NCI-H345 treated with DMSO at 0.1 percent for 48 hours (cell line): ENCODE measurements around the gene RFX1.
"Not testable (repeated sequence)": the region's sequence is repeated elsewhere in the genome, so short reads cannot be mapped to it uniquely, and the experiment has no call there.

Experiments used
- DNase-seq: peaks from one replicate; lab custom pipeline; 2025; ENCODE audit not compliant: unreplicated experiment; lab: John Stamatoyannopoulos, UW

Gene RFX1

GRCh38 chr19:13979686-13980085, 26.4 kb downstream of the RFX1 start:
- DNase-seq, result no peak

DNA sequence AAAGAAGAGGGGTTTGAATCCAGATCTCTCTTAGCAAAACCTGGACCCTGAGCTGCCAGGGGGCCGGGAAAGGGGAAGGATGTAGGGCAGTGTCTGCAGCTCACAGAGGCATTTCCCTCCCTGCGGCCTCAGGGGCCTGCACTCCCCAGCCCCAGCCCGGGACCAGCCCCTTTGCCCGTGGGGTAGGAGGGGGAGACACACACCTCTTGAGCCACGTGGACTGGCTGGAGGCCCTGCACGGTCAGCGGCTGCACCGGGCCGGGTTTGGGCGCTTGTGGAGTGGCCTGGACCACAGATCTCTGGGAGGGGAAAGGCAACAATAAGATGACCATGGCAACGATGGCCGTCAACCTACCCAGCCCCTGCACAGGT, 26.9 kb downstream of the RFX1 start:
- no peak for DNase-seq

- DNase-seq, result no peak
Measured at GRCh38 chr19:13978351-13979243, 27.5 kb downstream of the RFX1 start.

DNA sequence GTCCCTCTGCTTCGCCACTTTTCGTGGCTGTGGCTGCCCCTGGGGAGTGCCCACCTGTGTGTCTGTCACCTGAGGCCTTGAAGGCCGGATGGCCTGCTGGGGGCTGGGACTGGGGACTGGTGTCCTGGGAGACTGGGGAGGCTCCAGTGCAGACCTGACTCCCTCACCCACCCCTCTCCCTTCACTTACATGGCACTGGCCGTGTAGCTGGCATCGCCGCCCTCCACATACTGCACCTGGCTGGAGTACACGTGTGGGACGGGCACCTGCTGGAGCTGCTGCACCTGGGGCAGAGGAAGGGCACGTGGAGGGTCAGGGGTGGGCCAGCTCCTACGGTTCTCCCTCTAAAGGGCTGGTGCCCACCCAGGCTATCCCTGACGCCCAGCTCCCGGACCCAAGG, 28.3 kb downstream of the RFX1 start:
- DNase-seq, result no peak

DNA sequence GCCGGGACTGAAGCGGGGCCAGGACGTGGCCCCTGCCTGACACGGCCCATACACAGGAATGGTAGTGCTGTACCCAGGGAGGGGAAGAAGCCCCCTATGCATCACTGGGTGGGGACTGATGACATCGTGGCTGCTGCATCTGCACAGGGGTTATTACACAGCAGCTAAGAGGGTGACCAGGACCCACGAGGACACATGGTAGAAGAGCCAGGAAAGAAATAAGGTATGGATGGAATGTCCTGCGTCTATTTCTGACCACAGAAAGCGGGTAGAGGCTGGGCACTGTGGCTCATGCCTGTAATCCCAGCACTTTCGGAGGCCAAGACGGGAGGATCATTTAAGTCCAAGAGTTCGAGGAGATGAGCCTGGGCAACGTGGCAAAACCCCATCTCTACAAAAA, 29.7 kb downstream of the RFX1 start:
- DNase-seq, result no peak

DNA sequence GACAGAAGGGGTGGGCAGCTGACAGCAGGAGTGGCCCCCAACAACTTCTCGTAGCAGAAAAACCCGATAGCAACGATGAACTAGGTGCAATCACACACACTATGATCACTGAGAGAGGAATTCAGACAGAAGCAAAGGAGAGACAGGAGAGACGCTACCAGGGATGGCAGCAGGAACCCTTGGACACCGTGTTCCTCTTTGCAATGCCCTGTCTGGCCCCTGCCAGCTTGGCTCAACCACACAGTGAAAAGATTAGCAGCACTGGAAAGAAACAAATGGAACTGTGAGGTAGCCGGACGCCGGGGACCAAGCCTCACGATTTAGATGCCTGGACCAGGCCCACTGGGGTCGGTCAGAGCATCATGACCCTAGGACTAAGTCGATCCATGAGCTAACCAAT, 30.2 kb downstream of the RFX1 start:
- DNase-seq, result no peak

DNA sequence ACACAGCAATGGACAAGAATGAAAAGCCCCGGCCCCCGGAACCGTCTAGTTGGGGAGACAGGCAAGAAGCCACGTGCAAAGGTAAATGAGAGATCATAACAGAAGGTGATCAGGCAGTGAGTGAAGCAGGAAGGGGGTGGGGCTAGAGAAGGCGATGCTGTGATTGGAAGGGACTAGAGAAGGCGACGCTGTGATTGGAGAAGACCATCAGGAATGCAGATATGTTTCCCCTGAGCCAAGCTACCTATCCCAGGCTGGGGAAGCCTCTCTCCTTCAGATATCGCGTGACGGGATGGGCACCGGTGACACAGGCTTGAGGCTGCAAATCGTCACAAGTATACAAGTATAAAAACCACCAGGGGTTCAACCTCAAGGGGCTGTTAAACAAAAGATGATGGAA, 32.0 kb downstream of the RFX1 start:
- DNase-seq, result no peak

GRCh38 chr19:13973479-13973878, 32.6 kb downstream of the RFX1 start:
- DNase-seq, result not testable (repeated sequence)

GRCh38 chr19:13972368-13973155, 33.6 kb downstream of the RFX1 start:
- no peak for DNase-seq

- DNase-seq, result not testable (repeated sequence)
Measured at GRCh38 chr19:13971868-13972267, 34.3 kb downstream of the RFX1 start.

GRCh38 chr19:13969897-13970296, 36.2 kb downstream of the RFX1 start:
- DNase-seq, result no peak

DNA sequence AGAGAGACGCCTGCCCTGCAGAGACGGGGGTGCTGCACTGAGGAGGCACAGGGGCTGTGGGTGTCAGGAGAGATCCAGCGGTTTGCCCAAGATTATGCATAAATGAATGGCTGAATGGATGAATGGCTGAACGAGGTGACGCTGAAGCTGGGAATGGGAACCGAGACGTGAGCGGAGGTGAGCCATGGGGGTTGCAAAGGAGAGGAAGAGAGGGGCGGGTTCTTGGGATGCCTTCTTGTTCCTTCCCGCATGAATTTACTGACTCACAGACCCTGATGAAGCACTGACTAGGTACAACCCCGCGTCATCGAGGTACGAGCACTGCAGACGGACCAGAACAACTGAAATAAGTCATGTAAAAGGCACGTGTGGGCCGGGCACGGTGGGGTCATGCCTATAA, 37.1 kb downstream of the RFX1 start:
- no peak for DNase-seq

- no peak for DNase-seq
Measured at GRCh38 chr19:13968383-13968935, 37.7 kb downstream of the RFX1 start.

- DNase-seq, result not testable (repeated sequence)
Measured at GRCh38 chr19:13967206-13967605, 38.9 kb downstream of the RFX1 start.

DNA sequence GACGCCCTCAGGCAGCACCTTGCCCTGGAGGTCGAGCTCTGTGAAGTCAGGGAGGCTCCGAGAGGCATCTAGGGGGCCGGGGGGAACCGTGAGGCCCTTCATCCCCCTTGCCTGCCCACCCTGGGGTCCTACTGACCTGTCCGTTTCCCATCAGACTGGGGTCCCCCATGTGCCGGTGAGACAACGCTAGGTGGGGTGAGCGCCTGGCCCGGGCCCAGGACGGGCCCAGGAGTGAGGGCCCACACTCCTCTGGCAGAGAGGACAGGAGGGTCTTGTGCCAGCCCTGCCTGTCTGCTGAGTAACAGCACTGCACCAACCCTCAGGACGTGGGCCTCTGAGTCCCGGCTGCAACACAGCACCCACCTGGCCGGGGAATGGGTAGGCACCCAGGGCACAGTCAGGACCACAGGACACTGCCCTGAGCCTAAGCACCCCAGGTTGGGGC, 39.4 kb downstream of the RFX1 start:
- no peak for DNase-seq

- DNase-seq, result no peak
Measured at GRCh38 chr19:13965926-13966683, 40.0 kb downstream of the RFX1 start.

GRCh38 chr19:13965377-13965896, 40.7 kb downstream of the RFX1 start:
- no peak for DNase-seq

GRCh38 chr19:13964776-13965175, 41.3 kb downstream of the RFX1 start:
- DNase-seq, result no peak

DNA sequence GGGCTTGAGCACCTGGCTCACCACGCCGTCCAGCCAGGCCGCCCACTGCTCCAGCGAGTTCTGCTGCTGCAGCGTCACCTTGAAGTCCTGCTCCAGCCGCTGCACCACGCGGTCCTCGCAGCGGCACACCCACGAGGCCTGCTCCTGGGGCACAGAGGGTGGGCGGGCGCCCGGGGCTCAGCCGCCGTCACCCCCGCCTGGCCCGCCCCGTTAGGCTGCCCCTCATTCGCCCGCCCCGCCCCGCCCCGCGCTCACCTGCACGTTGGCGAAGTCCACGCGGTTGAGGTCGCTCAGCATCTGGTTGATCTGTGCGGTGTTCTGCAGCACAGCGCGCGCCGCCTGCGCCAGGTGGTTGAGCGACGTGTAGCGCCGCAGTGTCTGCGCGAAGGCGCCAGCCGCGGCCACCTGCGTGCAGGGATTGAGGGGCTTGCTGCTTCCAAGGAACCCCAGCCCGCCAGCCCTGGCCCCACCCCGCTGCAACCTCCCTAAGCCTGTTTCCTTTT, 42.5 kb downstream of the RFX1 start:
- no peak for DNase-seq

GRCh38 chr19:13962699-13963602, 43.2 kb downstream of the RFX1 start:
- DNase-seq, result no peak
